SU-DHL-6 (cell line): ENCODE data around the gene MAP2K5.

Experiments
- H2AFZ ChIP-seq: fragments of 200-600 bp; sonication (generic); 2 replicates; pipeline ENCODE4 v1.6.1; 2014; ENCODE audit warnings: low read depth, mild to moderate bottlenecking, moderate library complexity, mixed read lengths, antibody characterized with exemption, low read length; ENCODE audit not compliant: severe bottlenecking
- H3F3A ChIP-seq: fragments of 200-600 bp; shearing (Covaris generic); 2 replicates; pipeline ENCODE4 v1.6.0; 2016; ENCODE audit warnings: antibody characterized with exemption, mild to moderate bottlenecking; ENCODE audit not compliant: insufficient read depth
- H3K27ac ChIP-seq: fragments of 200-600 bp; sonication (generic); 2 replicates; pipeline ENCODE4 v1.5.1; 2016; ENCODE audit warnings: low read depth, mild to moderate bottlenecking, low read length, moderate library complexity, mixed read lengths
- H3K27me3 ChIP-seq: fragments of 200-600 bp; sonication (generic), shearing (Covaris generic); 2 replicates; pipeline ENCODE4 v1.6.0; 2014; ENCODE audit warnings: mild to moderate bottlenecking, low read length
- H3K36me3 ChIP-seq: fragments of 200-600 bp; sonication (generic); 2 replicates; pipeline ENCODE4 v1.6.1; 2014; ENCODE audit warnings: mild to moderate bottlenecking, low read length, mixed read lengths
- H3K4me2 ChIP-seq: fragments of 300-600, 200-600 bp; shearing (Covaris generic), sonication (generic); 2 replicates; pipeline ENCODE4 v1.6.0; 2014; ENCODE audit warnings: low read length, low read depth, mild to moderate bottlenecking; ENCODE audit not compliant: poor library complexity, severe bottlenecking
- H3K4me3 ChIP-seq: fragments of 200-600 bp; sonication (generic); 2 replicates; pipeline ENCODE4 v1.5.1; 2014; ENCODE audit warnings: antibody characterized with exemption, low read length, mild to moderate bottlenecking, mixed read lengths; ENCODE audit not compliant: insufficient read depth, poor library complexity, severe bottlenecking
- H3K79me2 ChIP-seq: fragments of 200-600 bp; sonication (generic); 2 replicates; pipeline ENCODE4 v1.6.1; 2014; ENCODE audit warnings: mild to moderate bottlenecking, low read length, moderate library complexity; ENCODE audit not compliant: insufficient read depth
- H3K9ac ChIP-seq: fragments of 200-600 bp; sonication (generic); 2 replicates; pipeline ENCODE4 v1.7.0; 2014; ENCODE audit warnings: mild to moderate bottlenecking, low read length
- H3K9me2 ChIP-seq: fragments of 200-600 bp; sonication (generic); replicated peaks from 2 replicates; pipeline ENCODE4 v1.6.1; 2014; ENCODE audit warnings: low read length; ENCODE audit not compliant: insufficient read depth
- H3K9me3 ChIP-seq: fragments of 200-600 bp; sonication (generic); 2 replicates; pipeline ENCODE4 v1.6.1; 2014; ENCODE audit warnings: low read length, mixed read lengths; ENCODE audit not compliant: insufficient read depth
- H4K20me1 ChIP-seq: fragments of 200-600 bp; sonication (generic); 2 replicates; pipeline ENCODE4 v1.6.1; 2014; ENCODE audit warnings: low read depth, mild to moderate bottlenecking, antibody characterized with exemption, low read length, moderate library complexity, mixed read lengths
- CTCF ChIP-seq: fragments of 200-600 bp; sonication (generic); IDR thresholded peaks from one replicate; pipeline ENCODE4 v1.5.1; 2017; ENCODE audit warnings: antibody characterized with exemption, mild to moderate bottlenecking, low read length, moderate library complexity; ENCODE audit not compliant: insufficient read depth, poor library complexity, severe bottlenecking
- EZH2phosphoT487 ChIP-seq: fragments of 200-600 bp; sonication (generic), shearing (Covaris generic); conservative IDR thresholded peaks from 2 replicates; pipeline ENCODE4 v1.6.1; 2018; ENCODE audit warnings: mild to moderate bottlenecking, antibody characterized with exemption, low read length, moderate library complexity, mixed read lengths

Gene MAP2K5

GRCh38 chr15:67509918-67510317 is 32.6 kb upstream of the MAP2K5 start:
- peaks cover 4% of the 10 kb centered on the region; the same call in 1 of the 2 replicates for H3K36me3 ChIP-seq
- no peaks in the 10 kb centered on the region for H3K79me2 ChIP-seq
- no peak for TF ChIP-seq CTCF
- no peak for TF ChIP-seq EZH2phosphoT487
- H3K27me3 ChIP-seq: no peaks in the 10 kb centered on the region
- no peak overlapping the region for H2AFZ ChIP-seq
- no peak overlapping the region for H3K27ac ChIP-seq
- H3F3A ChIP-seq: no peaks in the 10 kb centered on the region
- no peak overlapping the region for H3K4me2 ChIP-seq
- H4K20me1 ChIP-seq: no peaks in the 10 kb centered on the region
- H3K4me3 ChIP-seq: no peak overlapping the region
- H3K9me2 ChIP-seq: no peaks in the 10 kb centered on the region
- H3K9me3 ChIP-seq: no peaks in the 10 kb centered on the region
- H3K9ac ChIP-seq: no peak overlapping the region

- Histone ChIP-seq H2AFZ (no peak overlapping the region), H3K79me2 (no peaks in the 10 kb centered on the region), H3K27me3 (no peaks in the 10 kb centered on the region), H3K36me3 (peaks cover 4% of the 10 kb centered on the region; the same call in 1 of the 2 replicates), H3K9me2 (no peaks in the 10 kb centered on the region), H4K20me1 (no peaks in the 10 kb centered on the region), H3K27ac (no peak overlapping the region), H3K4me2 (no peak overlapping the region), H3K9me3 (no peaks in the 10 kb centered on the region), H3F3A (no peaks in the 10 kb centered on the region), H3K9ac (no peak overlapping the region), H3K4me3 (no peak overlapping the region)
- TF ChIP-seq EZH2phosphoT487: no peak
- no peak for TF ChIP-seq CTCF
Observed at GRCh38 chr15:67510597-67511190, 31.8 kb upstream of the MAP2K5 start.

GRCh38 chr15:67511606-67512005 is 30.9 kb upstream of the MAP2K5 start:
- Histone ChIP-seq H2AFZ (no peak overlapping the region), H3K4me2 (no peak overlapping the region), H4K20me1 (no peaks in the 10 kb centered on the region), H3K79me2 (no peaks in the 10 kb centered on the region), H3K9me3 (no peaks in the 10 kb centered on the region), H3K4me3 (no peak overlapping the region), H3K9ac (no peak overlapping the region), H3K27me3 (no peaks in the 10 kb centered on the region), H3K9me2 (no peaks in the 10 kb centered on the region), H3F3A (no peaks in the 10 kb centered on the region), H3K36me3 (peaks cover 4% of the 10 kb centered on the region; the same call in 1 of the 2 replicates), H3K27ac (no peak overlapping the region)
- TF ChIP-seq CTCF: no peak
- no peak for TF ChIP-seq EZH2phosphoT487
